AG09319 (cell line): ENCODE data around the gene NEUROD4.
"Not testable (repeated sequence)": the region's sequence is repeated elsewhere in the genome, so short reads cannot be mapped to it uniquely, and the experiment has no call there.

ENCODE experiments used
- DNase-seq: peaks from one replicate; pipeline ENCODE4 v3.0.0-alpha.2; 2010; ENCODE audit warnings: low read depth; ENCODE audit errors: extremely low read depth
- CTCF ChIP-seq: IDR thresholded peaks from 2 replicates; pipeline ENCODE4 v1.5.1; 2011; ENCODE audit warnings: low read depth, mild to moderate bottlenecking, inconsistent platforms, low read length, moderate library complexity

NEUROD4 gene

GRCh38 chr12:54977857-54978256, 41.9 kb upstream of the NEUROD4 start:
- DNase-seq: no peak
- no peak for TF ChIP-seq CTCF

GRCh38 chr12:54980341-54980740, 39.4 kb upstream of the NEUROD4 start:
- no peak for TF ChIP-seq CTCF
- DNase-seq: no peak

- TF ChIP-seq CTCF: no peak
- DNase-seq: no peak
Measured at GRCh38 chr12:54981796-54982195, 38.0 kb upstream of the NEUROD4 start.

DNA sequence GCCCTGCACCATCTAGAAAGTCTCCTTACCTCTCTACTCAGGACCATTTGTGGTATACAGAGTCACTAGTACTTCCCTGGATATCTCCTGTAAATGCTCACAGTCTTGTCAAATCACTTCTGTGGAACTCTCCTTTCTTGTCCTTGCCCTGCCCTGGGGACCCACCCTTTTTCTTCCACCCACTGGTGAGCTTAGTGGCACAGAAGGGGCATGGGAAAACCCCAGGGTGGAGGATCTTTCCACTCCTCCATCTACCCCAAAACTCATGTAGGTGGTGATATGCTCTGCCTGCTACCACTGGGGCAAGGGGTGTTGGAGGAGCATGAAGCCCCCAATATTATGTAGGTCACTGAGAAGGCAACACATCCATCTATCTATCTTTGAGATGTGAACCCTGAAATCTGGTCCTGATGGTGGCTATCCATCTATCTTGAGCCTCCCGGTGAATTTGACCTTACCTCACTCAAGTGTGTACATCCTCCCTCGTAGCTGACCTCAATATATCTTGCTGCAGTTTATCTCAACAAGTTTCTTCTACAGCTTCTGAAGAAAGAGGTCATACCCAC, 36.2 kb upstream of the NEUROD4 start:
- DNase-seq: no peak

GRCh38 chr12:54984658-54985376, 35.0 kb upstream of the NEUROD4 start, which contains the start of gene TESPA1:
Gene TESPA1, minus strand, starts transcription at chr12:54984762. Its CDS starts 10,200 bp downstream, at chr12:54974562.
- no peak for DNase-seq
- no peak for TF ChIP-seq CTCF

More for the DNA sequence above, 36.2 kb upstream of the NEUROD4 start:
- TF ChIP-seq CTCF: no peak

- DNase-seq: not testable (repeated sequence)
Measured at GRCh38 chr12:54986773-54987172, 33.0 kb upstream of the NEUROD4 start.

DNA sequence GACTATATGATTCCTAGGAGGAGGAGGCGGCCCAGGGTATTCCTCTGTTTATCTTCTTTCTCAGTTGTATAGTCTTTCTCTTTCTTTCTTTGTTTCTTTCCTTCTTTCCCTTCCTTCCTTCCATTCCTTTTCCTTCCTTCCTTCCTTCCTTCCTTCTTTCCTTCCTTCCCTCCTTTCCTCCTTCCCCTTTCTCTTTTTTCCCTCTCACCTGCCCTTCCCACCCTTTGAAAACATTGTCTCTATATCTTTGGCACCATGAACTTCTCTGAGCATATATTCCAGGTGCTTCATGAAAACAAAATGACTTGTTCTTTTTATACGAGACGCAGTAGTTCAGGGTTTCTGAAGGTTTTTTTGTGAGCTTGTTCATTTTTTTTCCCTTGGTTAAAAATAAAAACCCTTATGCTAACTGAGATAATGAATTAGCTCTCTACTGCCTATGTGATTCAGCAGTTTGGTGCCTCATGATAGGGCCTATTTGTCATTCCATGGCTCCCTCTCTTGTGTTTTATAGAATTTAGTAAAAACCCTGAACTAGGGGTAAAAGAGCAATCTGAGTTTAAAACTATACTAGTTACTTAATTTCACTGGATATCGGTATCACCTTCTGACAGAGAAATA, 32.1 kb upstream of the NEUROD4 start:
- no peak for TF ChIP-seq CTCF
- DNase-seq: no peak
